Prostate gland (tissue), 2 donors: Measurements from ENCODE around the gene OPHN1.

ENCODE experiments used
- CTCF ChIP-seq, 4 experiments: fragments of 200-600 bp in 2 of 4; fragments of 450-650 bp in 2 of 4; sonication (generic) in 2 of 4; IDR thresholded peaks; 1 replicate in 3 of 4; 2 replicates in 1 of 4; pipeline ENCODE4 v1.5.1; 2016 to 2019; ENCODE audit warnings: antibody characterized with exemption in 4 of 4, mild to moderate bottlenecking in 2 of 4, moderate library complexity in 2 of 4
- POLR2AphosphoS5 ChIP-seq: sonication (generic); formaldehyde crosslinking; IDR thresholded peaks from one replicate; pipeline ENCODE4 v1.6.1; 2017; ENCODE audit warnings: antibody characterized with exemption

- TF ChIP-seq CTCF (IDR thresholded peaks at IDR 0.05) (no peak), POLR2AphosphoS5 (no peak)
Measured at GRCh38 chrX:68304602-68305001, 128.7 kb downstream of the OPHN1 start.
